ENCODE results near the gene EXO5. TPM values are rescaled to one million over a fixed set of nuclear protein-coding genes. Genes with fewer than 3 reads are reported as not detected.

Gene EXO5
- total and polyA plus RNA-seq, 2 of the 13 experiments (the other 11 are each of a cell fraction or from before 2014, with no cell fraction given), result 9.9 to 20.5 TPM

GRCh38 chr1:40535732-40536131, 27.2 kb downstream of the EXO5 start (continued):
- no peak for TF ChIP-seq SOX6 (IDR thresholded peaks at IDR 0.05)
- peak; percentile 97 for TF ChIP-seq SOX6 (CRISPR knock-in tag; IDR thresholded peaks at IDR 0.05)
- TF ChIP-seq MEIS2 (CRISPR knock-in tag; IDR thresholded peaks at IDR 0.05), result no peak
- TF ChIP-seq DZIP1 (CRISPR knock-in tag; IDR thresholded peaks at IDR 0.05), result no peak
- peak; percentile 31; the same call in 1 of the 2 replicates for TF ChIP-seq SIX4 (CRISPR knock-in tag; IDR thresholded peaks at IDR 0.05)
- TF ChIP-seq ZFX (CRISPR knock-in tag; IDR thresholded peaks at IDR 0.05; ENCODE audit: low read depth), result no peak
- no peak for TF ChIP-seq ZNF484 (CRISPR knock-in tag; IDR thresholded peaks at IDR 0.05; ENCODE audit: borderline replicate concordance, low read depth)
- no peak for TF ChIP-seq ZNF407 (CRISPR knock-in tag; IDR thresholded peaks at IDR 0.05; ENCODE audit: not compliant biosample characterization)
- no peak; the same call in 1 of the 2 replicates for TF ChIP-seq KDM4B (CRISPR knock-in tag; IDR thresholded peaks at IDR 0.05)
- TF ChIP-seq ZSCAN30 (CRISPR knock-in tag; IDR thresholded peaks at IDR 0.05), result no peak
- TF ChIP-seq SNAI1 (CRISPR knock-in tag; IDR thresholded peaks at IDR 0.05; ENCODE audit: borderline replicate concordance), result no peak
- no peak for TF ChIP-seq NR3C1 (CRISPR knock-in tag; IDR thresholded peaks at IDR 0.05)
- TF ChIP-seq HOMEZ (CRISPR knock-in tag; IDR thresholded peaks at IDR 0.05; ENCODE audit: low read depth), result peak; percentile 67; the same call in 1 of the 2 replicates
- no peak for TF ChIP-seq ZBTB8A (CRISPR knock-in tag; IDR thresholded peaks at IDR 0.05; ENCODE audit: borderline replicate concordance, low read depth)
- TF ChIP-seq PCBP2 (optimal IDR thresholded peaks at IDR 0.05; ENCODE audit: low read depth, low read length, poor library complexity, severe bottlenecking), result no peak
- TF ChIP-seq CSRNP2 (CRISPR knock-in tag; conservative IDR thresholded peaks at IDR 0.05; ENCODE audit: low read depth), result no peak
- peak; percentile 79 for TF ChIP-seq HNF4A (CRISPR knock-in tag; IDR thresholded peaks at IDR 0.05)
